Activated T-cell treated with anti-CD3 and anti-CD28 coated beads, Interleukin-2, amount 50 U/mL, for 24 hours (primary cell): ENCODE results near the gene CHI3L1.
A peak's percentile ranks its signal among the peaks of the same experiment; 100 is the strongest.

Source experiments
- DNase-seq: peaks from one replicate; pipeline ENCODE4 v3.0.0-alpha.2; 2020
- H3K27ac Mint-ChIP-seq: 2 replicates; pipeline ENCODE4 v1.8.0; 2020; ENCODE audit warnings: mild to moderate bottlenecking, mixed read lengths
- H3K27me3 Mint-ChIP-seq: 2 replicates; pipeline ENCODE4 v1.8.0; 2020; ENCODE audit warnings: mixed read lengths
- H3K36me3 Mint-ChIP-seq: 2 replicates; pipeline ENCODE4 v1.8.0; 2020; ENCODE audit warnings: low read depth, mixed read lengths
- H3K4me1 Mint-ChIP-seq: 2 replicates; pipeline ENCODE4 v1.8.0; 2020; ENCODE audit warnings: low read depth, mixed read lengths
- H3K4me3 Mint-ChIP-seq: 2 replicates; pipeline ENCODE4 v1.8.0; 2020; ENCODE audit warnings: mild to moderate bottlenecking, moderate library complexity, mixed read lengths
- H3K9me3 Mint-ChIP-seq: 2 replicates; pipeline ENCODE4 v1.8.0; 2020; ENCODE audit warnings: mixed read lengths

The CHI3L1 gene

DNA sequence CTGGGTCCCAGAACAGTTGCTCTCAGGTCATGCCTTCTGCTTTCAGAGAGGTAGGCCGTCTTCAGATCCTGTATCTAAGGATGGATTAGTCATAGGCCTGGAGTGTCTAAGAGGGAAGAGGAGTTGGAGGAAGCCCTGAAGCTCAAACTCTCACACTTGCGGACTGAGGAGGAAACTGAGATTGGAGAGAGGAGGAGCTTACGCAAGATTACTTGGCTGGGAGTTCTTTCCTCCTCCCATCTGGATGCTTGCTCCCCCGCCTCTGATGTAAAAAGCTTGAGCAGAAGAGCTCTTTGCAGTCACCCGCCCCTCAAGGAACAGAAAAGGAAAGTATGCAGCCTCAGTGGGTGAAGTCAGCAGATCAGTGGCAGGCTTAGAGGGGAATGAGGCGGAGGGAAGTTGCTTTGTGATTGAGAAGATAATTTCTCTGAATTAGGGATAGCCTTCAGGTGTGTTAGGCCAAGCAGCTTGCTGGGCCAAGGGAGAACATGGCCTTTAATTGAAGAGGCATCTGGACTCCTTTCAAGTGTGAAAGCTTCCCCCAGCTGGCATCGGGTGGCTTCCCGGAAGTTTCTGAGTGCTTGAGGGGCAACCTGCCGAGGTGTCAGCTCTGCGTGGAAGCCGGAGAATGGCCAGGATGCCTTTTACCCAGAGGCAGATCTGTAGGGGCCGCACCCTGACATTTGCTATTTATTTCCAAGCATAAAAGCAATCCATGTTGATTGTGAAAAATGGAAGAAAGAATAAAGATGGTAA lies 52.4 kb downstream of the CHI3L1 start:
- peaks cover 20% of the 10 kb centered on the region for H3K27me3 Mint-ChIP-seq
- no peaks in the 10 kb centered on the region for H3K36me3 Mint-ChIP-seq
- peak; percentile 17 for DNase-seq
- H3K9me3 Mint-ChIP-seq = no peaks in the 10 kb centered on the region
- H3K27ac Mint-ChIP-seq = no peak overlapping the region
- peaks cover 7% of the 10 kb centered on the region for H3K4me1 Mint-ChIP-seq
- no peak overlapping the region for H3K4me3 Mint-ChIP-seq

DNA sequence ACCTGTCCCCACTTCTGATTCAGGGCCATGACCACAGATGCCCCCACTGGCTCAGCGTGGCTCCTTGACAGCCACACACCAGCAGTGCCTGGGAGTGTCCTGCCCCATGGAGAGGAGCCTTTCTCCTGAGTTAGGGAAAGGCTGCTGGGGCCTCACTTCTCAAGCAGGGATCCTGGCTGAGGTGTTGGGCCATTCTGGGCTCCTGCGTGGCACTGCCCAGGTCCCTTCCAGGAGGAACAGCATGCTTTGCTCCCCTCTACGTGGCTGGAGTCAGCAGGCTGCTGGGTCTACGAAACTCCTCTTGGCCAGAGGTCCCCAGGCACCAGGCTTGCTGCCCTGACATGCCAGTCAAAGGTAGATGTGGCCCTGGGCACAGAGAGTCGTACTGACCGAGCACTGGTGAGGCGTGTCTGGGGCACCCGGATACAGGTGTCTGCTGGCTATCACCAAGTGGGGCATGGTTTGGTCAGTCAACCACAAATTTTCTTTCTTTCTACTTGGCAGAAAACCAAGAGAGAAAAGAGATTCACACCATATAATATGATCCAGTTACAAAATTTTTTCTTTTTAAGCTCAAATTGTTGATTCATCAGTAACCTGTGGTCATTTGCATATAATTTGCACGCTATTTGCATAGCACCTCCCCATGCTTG lies 54.8 kb downstream of the CHI3L1 start:
- no peak overlapping the region for H3K27ac Mint-ChIP-seq
- H3K27me3 Mint-ChIP-seq = peaks cover 44% of the 10 kb centered on the region
- H3K36me3 Mint-ChIP-seq = no peaks in the 10 kb centered on the region
- H3K9me3 Mint-ChIP-seq = no peaks in the 10 kb centered on the region
- peak; percentile 17 for DNase-seq
- H3K4me1 Mint-ChIP-seq = peaks cover 18% of the 10 kb centered on the region
- H3K4me3 Mint-ChIP-seq = no peak overlapping the region

DNA sequence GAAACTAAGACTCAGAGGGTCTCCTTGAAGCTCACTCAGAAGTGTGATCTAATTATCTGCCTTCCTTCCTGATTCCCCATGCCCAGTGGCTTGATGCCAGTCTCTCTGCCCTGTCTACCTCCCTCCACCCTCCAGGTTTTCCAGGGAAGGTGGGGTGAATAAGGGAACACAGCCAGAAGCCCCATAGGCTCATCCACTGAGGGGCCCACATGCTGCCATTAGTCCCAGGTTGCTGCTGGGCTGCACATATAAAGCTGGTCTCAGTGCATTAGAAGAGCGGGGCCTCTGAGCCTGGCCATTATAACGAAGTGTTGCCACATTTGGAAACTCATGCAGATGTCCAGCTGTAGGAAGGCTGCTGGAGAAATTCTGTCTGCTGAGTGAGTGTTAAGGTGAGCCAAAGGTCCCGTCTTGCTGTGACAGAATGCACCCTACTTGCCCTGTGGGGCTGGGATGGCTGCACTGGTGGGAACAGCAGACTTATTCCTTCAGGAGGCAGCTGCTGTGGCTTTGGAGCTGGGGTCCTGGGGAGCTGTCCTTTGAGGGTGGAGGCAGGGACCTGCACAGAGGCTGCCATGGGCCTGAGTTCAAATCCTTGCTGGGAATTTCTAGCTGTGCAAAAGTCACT lies 56.0 kb downstream of the CHI3L1 start:
- H3K36me3 Mint-ChIP-seq = no peaks in the 10 kb centered on the region
- H3K4me1 Mint-ChIP-seq = peaks cover 11% of the 10 kb centered on the region
- peaks cover 50% of the 10 kb centered on the region for H3K27me3 Mint-ChIP-seq
- H3K4me3 Mint-ChIP-seq = no peak overlapping the region
- no peaks in the 10 kb centered on the region for H3K9me3 Mint-ChIP-seq
- H3K27ac Mint-ChIP-seq = no peak overlapping the region
- peak; percentile 11 for DNase-seq

DNA sequence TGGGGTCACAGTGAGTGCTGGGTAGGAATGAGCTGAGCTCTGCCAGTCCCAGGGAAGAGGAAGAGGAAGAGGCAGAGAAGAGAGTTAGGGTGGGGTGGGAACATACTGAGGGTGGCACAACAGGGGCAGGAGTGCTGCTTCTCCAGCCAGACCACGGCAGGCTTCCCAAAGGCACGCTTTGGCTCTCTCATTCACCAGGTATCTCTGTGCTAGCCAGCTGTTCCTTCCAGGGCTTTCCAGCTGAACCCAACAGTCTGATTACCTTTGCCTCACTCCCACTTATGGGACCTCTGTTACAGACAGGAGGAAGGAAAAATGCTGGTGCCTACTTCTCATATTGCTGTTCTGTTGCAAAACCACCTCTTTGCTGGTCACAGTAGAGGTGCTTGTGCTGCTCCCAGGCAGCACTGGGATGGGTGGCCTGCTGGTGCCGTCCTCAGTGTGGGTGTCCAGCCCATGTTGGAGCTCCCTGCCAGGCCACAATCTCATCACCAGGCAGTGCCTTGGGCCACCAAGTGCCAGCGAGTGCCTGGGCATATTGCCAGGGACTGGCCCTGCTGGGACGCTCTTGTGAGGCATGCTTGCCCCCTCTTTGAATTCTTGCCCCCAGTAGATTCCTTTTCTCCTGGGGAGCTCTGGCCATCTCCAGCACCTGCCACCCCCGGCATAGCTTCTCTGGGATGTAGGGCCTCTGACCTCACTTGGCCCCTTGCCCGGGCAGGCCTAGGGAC lies 56.8 kb downstream of the CHI3L1 start:
- peaks cover 58% of the 10 kb centered on the region for H3K27me3 Mint-ChIP-seq
- H3K27ac Mint-ChIP-seq = no peak overlapping the region
- no peaks in the 10 kb centered on the region for H3K9me3 Mint-ChIP-seq
- H3K4me3 Mint-ChIP-seq = no peak overlapping the region
- no peaks in the 10 kb centered on the region for H3K36me3 Mint-ChIP-seq
- H3K4me1 Mint-ChIP-seq = peaks cover 11% of the 10 kb centered on the region
- peak; percentile 15 for DNase-seq
